ENCODE results near the gene ADAM23. TPM values are rescaled to one million over a fixed set of nuclear protein-coding genes. Genes with fewer than 3 reads are reported as not detected.

The ADAM23 gene
- total and polyA plus RNA-seq, 2 donors from 2014 or later: 1.0 to 2.5 TPM

DNA sequence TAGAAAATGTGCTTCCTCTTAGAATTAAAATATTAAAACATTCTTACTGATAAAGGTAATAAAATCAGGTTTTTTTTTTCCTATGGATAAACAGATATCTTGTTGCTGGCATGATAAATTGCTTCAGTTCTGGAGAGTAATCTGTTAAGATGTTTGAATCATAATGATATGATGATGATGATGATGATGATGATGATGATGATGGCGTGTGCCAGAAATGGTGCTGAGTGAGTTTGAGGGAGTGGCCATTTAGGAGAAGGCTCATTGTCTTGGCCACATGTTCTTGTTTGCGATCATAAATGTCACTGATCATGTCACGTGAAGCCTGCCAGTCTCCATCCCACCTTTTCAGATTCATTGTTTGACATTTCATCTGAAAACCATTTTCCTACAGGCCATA is 35.0 kb downstream of the ADAM23 start:
- no peaks in the 10 kb centered on the region for H3K9me3 ChIP-seq (ENCODE audit: control insufficient read depth in 2 of 3, insufficient read depth in 1 of 3, low read length in 3 of 3)
- no peak overlapping the region for H3K4me3 ChIP-seq (ENCODE audit: low read length in 3 of 3)
- FAIRE-seq (peak; percentile 8), DNase-seq (no peak)
- H3K9ac ChIP-seq (ENCODE audit: low read length in 3 of 3): no peak overlapping the region
- H3K36me3 ChIP-seq (ENCODE audit: control insufficient read depth in 2 of 3, insufficient read depth in 3 of 3, low read length in 3 of 3): no peaks in the 10 kb centered on the region
- intact Hi-C loops (cut with DNase I): no loop called here
- TF ChIP-seq, protein P1, sequence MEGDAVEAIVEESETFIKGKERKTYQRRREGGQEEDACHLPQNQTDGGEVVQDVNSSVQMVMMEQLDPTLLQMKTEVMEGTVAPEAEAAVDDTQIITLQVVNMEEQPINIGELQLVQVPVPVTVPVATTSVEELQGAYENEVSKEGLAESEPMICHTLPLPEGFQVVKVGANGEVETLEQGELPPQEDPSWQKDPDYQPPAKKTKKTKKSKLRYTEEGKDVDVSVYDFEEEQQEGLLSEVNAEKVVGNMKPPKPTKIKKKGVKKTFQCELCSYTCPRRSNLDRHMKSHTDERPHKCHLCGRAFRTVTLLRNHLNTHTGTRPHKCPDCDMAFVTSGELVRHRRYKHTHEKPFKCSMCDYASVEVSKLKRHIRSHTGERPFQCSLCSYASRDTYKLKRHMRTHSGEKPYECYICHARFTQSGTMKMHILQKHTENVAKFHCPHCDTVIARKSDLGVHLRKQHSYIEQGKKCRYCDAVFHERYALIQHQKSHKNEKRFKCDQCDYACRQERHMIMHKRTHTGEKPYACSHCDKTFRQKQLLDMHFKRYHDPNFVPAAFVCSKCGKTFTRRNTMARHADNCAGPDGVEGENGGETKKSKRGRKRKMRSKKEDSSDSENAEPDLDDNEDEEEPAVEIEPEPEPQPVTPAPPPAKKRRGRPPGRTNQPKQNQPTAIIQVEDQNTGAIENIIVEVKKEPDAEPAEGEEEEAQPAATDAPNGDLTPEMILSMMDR (IDR thresholded peaks at IDR 0.05; ENCODE audit: borderline replicate concordance, extremely low read depth, insufficient read depth): no peak
- no peaks in the 10 kb centered on the region for H3K4me1 ChIP-seq (ENCODE audit: control insufficient read depth in 2 of 3, insufficient read depth in 2 of 3, low read depth in 1 of 3, low read length in 3 of 3)
- H3K27me3 ChIP-seq (ENCODE audit: control insufficient read depth, insufficient read depth, low read length): no peaks in the 10 kb centered on the region
- H3K27ac ChIP-seq (ENCODE audit: low read depth in 2 of 2, low read length in 2 of 2): no peak overlapping the region

DNA sequence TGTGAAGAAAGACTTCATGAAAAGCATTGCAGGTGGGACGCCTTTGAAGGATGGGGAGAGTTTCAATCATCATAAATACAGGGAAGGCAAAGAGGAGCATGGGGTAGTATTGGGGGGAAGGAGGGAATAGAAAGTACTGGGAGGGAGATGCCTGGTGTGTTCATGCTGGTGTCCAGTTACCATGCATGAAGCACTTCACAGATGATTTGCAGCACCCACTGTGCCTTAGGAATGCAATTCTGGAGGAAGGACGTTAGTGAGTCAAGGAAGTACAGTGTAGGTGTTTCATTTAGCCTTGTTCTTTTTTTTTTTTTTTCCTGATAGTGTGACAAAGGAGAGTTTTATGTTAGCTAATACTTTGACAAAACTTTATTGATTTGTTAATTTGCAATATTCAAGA is 36.8 kb downstream of the ADAM23 start:
- TF ChIP-seq, protein P1 (IDR thresholded peaks at IDR 0.05; ENCODE audit: borderline replicate concordance, extremely low read depth, insufficient read depth): no peak
- H3K27me3 ChIP-seq (ENCODE audit: control insufficient read depth, insufficient read depth, low read length): no peaks in the 10 kb centered on the region
- H3K9ac ChIP-seq (ENCODE audit: low read length in 3 of 3): no peak overlapping the region
- H3K9me3 ChIP-seq (ENCODE audit: control insufficient read depth in 2 of 3, insufficient read depth in 1 of 3, low read length in 3 of 3): no peaks in the 10 kb centered on the region
- intact Hi-C loops (cut with DNase I): no loop called here
- H3K27ac ChIP-seq (ENCODE audit: low read depth in 2 of 2, low read length in 2 of 2): no peak overlapping the region
- H3K36me3 ChIP-seq (ENCODE audit: control insufficient read depth in 2 of 3, insufficient read depth in 3 of 3, low read length in 3 of 3): no peaks in the 10 kb centered on the region
- H3K4me3 ChIP-seq (ENCODE audit: low read length in 3 of 3): no peak overlapping the region
- H3K4me1 ChIP-seq (ENCODE audit: control insufficient read depth in 2 of 3, insufficient read depth in 2 of 3, low read depth in 1 of 3, low read length in 3 of 3): no peaks in the 10 kb centered on the region
- DNase-seq (peak in 2 of 5 donors; percentile 29 to 37), FAIRE-seq (no peak)

DNA sequence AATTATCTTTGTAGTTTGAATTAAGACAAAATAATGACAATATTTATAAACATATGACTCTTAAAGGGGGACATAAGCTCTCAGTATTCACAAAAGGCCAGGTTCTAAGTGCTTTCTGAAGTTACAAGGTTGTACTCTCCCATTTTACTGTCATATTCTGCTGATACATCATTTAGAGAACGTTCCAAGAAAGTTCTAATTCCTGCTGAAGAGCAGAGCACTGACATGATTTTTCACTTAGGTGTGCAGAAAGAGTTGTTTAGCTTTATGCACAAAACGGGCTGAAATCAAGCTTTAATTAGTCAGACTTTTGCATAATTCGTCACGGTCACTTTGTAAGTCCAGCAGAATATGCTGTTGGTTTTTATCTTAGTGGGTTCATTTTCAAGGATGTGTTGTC is 37.3 kb downstream of the ADAM23 start:
- DNase-seq (no peak), FAIRE-seq (no peak)
- no peak overlapping the region for H3K27ac ChIP-seq (ENCODE audit: low read depth in 2 of 2, low read length in 2 of 2)
- no peaks in the 10 kb centered on the region for H3K9me3 ChIP-seq (ENCODE audit: control insufficient read depth in 2 of 3, insufficient read depth in 1 of 3, low read length in 3 of 3)
- H3K4me3 ChIP-seq (ENCODE audit: low read length in 3 of 3): no peak overlapping the region
- TF ChIP-seq, protein P1 (IDR thresholded peaks at IDR 0.05; ENCODE audit: borderline replicate concordance, extremely low read depth, insufficient read depth): no peak
- no peak overlapping the region for H3K9ac ChIP-seq (ENCODE audit: low read length in 3 of 3)
- no peaks in the 10 kb centered on the region for H3K27me3 ChIP-seq (ENCODE audit: control insufficient read depth, insufficient read depth, low read length)
- no peaks in the 10 kb centered on the region for H3K36me3 ChIP-seq (ENCODE audit: control insufficient read depth in 2 of 3, insufficient read depth in 3 of 3, low read length in 3 of 3)
- intact Hi-C loops (cut with DNase I): no loop called here
- H3K4me1 ChIP-seq (ENCODE audit: control insufficient read depth in 2 of 3, insufficient read depth in 2 of 3, low read depth in 1 of 3, low read length in 3 of 3): no peaks in the 10 kb centered on the region

DNA sequence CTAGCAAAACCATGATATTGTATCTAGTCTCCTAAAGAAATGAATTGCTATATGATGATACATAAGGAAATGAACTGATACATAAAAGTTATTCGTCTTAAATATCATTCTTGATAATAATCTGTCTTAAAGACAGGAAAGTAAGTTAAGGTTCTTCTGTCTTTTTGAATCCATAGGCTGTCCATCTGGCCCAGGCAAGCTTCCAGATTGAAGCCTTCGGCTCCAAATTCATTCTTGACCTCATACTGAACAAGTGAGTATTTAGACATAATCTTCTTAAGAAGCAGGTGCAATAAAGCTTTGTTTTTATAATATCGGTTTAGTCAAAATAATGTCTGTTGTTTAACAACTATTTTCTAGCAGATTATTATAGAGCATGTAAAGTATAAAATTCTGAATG is 37.7 kb downstream of the ADAM23 start:
- no peaks in the 10 kb centered on the region for H3K9me3 ChIP-seq (ENCODE audit: control insufficient read depth in 2 of 3, insufficient read depth in 1 of 3, low read length in 3 of 3)
- H3K4me3 ChIP-seq (ENCODE audit: low read length in 3 of 3): no peak overlapping the region
- H3K27ac ChIP-seq (ENCODE audit: low read depth in 2 of 2, low read length in 2 of 2): no peak overlapping the region
- H3K36me3 ChIP-seq (ENCODE audit: control insufficient read depth in 2 of 3, insufficient read depth in 3 of 3, low read length in 3 of 3): no peaks in the 10 kb centered on the region
- H3K4me1 ChIP-seq (ENCODE audit: control insufficient read depth in 2 of 3, insufficient read depth in 2 of 3, low read depth in 1 of 3, low read length in 3 of 3): no peaks in the 10 kb centered on the region
- DNase-seq (no peak), FAIRE-seq (no peak)
- H3K27me3 ChIP-seq (ENCODE audit: control insufficient read depth, insufficient read depth, low read length): no peaks in the 10 kb centered on the region
- TF ChIP-seq, protein P1 (IDR thresholded peaks at IDR 0.05; ENCODE audit: borderline replicate concordance, extremely low read depth, insufficient read depth): no peak
- no peak overlapping the region for H3K9ac ChIP-seq (ENCODE audit: low read length in 3 of 3)
- intact Hi-C loops (cut with DNase I): no loop called here
